ENCODE results near the gene DGKA. TPM values are rescaled to one million over a fixed set of nuclear protein-coding genes. Genes with fewer than 3 reads are reported as not detected.

Gene DGKA
- total and polyA plus RNA-seq, 2 of the 13 experiments (the other 11 are each of a cell fraction or from before 2014, with no cell fraction given), result 2.4 to 5.4 TPM

DNA sequence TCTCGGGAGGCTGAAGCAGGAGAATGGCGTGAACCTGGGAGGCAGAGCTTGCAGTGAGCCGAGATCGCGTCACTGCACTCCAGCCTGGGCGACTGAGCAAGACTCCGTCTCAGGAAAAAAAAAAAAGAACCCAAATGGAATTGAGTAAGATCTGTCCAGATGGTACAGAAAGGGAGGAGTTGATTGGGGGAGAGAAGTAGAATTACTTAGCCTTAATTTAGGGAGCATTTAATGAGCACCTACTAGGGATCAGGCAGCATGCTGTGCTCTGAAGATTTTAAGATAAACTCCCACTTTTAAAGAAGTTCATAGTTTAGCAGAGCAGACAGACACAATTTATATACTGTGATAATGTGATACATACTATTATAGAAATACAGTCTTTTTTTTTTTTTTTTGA is 47.4 kb downstream of the DGKA start (continued):
- TF ChIP-seq, protein P1, sequence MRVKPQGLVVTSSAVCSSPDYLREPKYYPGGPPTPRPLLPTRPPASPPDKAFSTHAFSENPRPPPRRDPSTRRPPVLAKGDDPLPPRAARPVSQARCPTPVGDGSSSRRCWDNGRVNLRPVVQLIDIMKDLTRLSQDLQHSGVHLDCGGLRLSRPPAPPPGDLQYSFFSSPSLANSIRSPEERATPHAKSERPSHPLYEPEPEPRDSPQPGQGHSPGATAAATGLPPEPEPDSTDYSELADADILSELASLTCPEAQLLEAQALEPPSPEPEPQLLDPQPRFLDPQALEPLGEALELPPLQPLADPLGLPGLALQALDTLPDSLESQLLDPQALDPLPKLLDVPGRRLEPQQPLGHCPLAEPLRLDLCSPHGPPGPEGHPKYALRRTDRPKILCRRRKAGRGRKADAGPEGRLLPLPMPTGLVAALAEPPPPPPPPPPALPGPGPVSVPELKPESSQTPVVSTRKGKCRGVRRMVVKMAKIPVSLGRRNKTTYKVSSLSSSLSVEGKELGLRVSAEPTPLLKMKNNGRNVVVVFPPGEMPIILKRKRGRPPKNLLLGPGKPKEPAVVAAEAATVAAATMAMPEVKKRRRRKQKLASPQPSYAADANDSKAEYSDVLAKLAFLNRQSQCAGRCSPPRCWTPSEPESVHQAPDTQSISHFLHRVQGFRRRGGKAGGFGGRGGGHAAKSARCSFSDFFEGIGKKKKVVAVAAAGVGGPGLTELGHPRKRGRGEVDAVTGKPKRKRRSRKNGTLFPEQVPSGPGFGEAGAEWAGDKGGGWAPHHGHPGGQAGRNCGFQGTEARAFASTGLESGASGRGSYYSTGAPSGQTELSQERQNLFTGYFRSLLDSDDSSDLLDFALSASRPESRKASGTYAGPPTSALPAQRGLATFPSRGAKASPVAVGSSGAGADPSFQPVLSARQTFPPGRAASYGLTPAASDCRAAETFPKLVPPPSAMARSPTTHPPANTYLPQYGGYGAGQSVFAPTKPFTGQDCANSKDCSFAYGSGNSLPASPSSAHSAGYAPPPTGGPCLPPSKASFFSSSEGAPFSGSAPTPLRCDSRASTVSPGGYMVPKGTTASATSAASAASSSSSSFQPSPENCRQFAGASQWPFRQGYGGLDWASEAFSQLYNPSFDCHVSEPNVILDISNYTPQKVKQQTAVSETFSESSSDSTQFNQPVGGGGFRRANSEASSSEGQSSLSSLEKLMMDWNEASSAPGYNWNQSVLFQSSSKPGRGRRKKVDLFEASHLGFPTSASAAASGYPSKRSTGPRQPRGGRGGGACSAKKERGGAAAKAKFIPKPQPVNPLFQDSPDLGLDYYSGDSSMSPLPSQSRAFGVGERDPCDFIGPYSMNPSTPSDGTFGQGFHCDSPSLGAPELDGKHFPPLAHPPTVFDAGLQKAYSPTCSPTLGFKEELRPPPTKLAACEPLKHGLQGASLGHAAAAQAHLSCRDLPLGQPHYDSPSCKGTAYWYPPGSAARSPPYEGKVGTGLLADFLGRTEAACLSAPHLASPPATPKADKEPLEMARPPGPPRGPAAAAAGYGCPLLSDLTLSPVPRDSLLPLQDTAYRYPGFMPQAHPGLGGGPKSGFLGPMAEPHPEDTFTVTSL (CRISPR knock-in tag; IDR thresholded peaks at IDR 0.05; ENCODE audit: borderline replicate concordance), result no peak
- TF ChIP-seq PRMT3 (CRISPR knock-in tag; IDR thresholded peaks at IDR 0.05; ENCODE audit: borderline replicate concordance, low read depth) (no peak), ZNF234 (CRISPR knock-in tag; conservative IDR thresholded peaks at IDR 0.05) (no peak), SYNCRIP (IDR thresholded peaks at IDR 0.05; ENCODE audit: insufficient read depth, low read depth, low read length) (no peak), ZNF34 (CRISPR knock-in tag; IDR thresholded peaks at IDR 0.05; ENCODE audit: borderline replicate concordance) (no peak), KLF6 (CRISPR knock-in tag; IDR thresholded peaks at IDR 0.05) (no peak), ZNF224 (CRISPR knock-in tag; IDR thresholded peaks at IDR 0.05) (no peak), XBP1 (CRISPR knock-in tag; IDR thresholded peaks at IDR 0.05) (no peak)
- TF ChIP-seq, protein P2, sequence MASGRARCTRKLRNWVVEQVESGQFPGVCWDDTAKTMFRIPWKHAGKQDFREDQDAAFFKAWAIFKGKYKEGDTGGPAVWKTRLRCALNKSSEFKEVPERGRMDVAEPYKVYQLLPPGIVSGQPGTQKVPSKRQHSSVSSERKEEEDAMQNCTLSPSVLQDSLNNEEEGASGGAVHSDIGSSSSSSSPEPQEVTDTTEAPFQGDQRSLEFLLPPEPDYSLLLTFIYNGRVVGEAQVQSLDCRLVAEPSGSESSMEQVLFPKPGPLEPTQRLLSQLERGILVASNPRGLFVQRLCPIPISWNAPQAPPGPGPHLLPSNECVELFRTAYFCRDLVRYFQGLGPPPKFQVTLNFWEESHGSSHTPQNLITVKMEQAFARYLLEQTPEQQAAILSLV (CRISPR knock-in tag; IDR thresholded peaks at IDR 0.05; ENCODE audit: borderline replicate concordance), result no peak
